ENCODE data around the gene SEL1L3.

GRCh38 chr4:25805255-25805860 is 57.4 kb downstream of the SEL1L3 start:
- TF ChIP-seq CTCF (IDR thresholded peaks at IDR 0.05) (no peak), MAX (IDR thresholded peaks at IDR 0.05; ENCODE audit: low read depth) (no peak), EP300 (IDR thresholded peaks at IDR 0.05; ENCODE audit: borderline replicate concordance in 1 of 2, low read depth in 1 of 2, low read length in 1 of 2) (no peak), TAF1 (IDR thresholded peaks at IDR 0.05; ENCODE audit: borderline replicate concordance, low read depth, low read length) (no peak), CHD2 (IDR thresholded peaks at IDR 0.05; ENCODE audit: low read length, partially characterized antibody) (no peak), TEAD4 (IDR thresholded peaks at IDR 0.05; ENCODE audit: borderline replicate concordance, insufficient read depth) (no peak), RCOR1 (IDR thresholded peaks at IDR 0.05; ENCODE audit: low read length) (no peak)
